Effector memory CD8-positive, alpha-beta T cell (primary cell): ENCODE data around the gene ATG9A.
"Not testable (repeated sequence)": the region's sequence is repeated elsewhere in the genome, so short reads cannot be mapped to it uniquely, and the experiment has no call there.

ENCODE experiments used
- ATAC-seq: fragments of 150-1000 bp; cut with Tn5 transposase; replicated peaks from 2 replicates; pipeline ENCODE4 v1.10.0; 2021; ENCODE audit warnings: mild to moderate bottlenecking, moderate library complexity
- DNase-seq, 3 experiments: peaks; one replicate each; pipeline ENCODE4 v3.0.0; 2021
- H3K27ac Mint-ChIP-seq, 2 donors: one replicate each; pipeline ENCODE4 v1.8.0; 2022; ENCODE audit warnings: mild to moderate bottlenecking in 2 of 2, mixed read lengths in 2 of 2, moderate library complexity in 2 of 2
- H3K27me3 Mint-ChIP-seq, 2 donors: one replicate each; pipeline ENCODE4 v1.8.0; 2022; ENCODE audit warnings: mixed read lengths in 2 of 2
- H3K36me3 Mint-ChIP-seq: one replicate; pipeline ENCODE4 v1.8.0; 2022; ENCODE audit warnings: mild to moderate bottlenecking, moderate library complexity, mixed read lengths; ENCODE audit not compliant: insufficient read depth
- H3K4me1 Mint-ChIP-seq, 2 donors: one replicate each; pipeline ENCODE4 v1.8.0; 2022; ENCODE audit warnings: low read depth in 2 of 2, mixed read lengths in 2 of 2
- H3K4me3 Mint-ChIP-seq, 2 donors: one replicate each; pipeline ENCODE4 v1.8.0; 2022; ENCODE audit warnings: mild to moderate bottlenecking in 2 of 2, mixed read lengths in 2 of 2, moderate library complexity in 2 of 2
- H3K9me3 Mint-ChIP-seq, 2 donors: one replicate each; pipeline ENCODE4 v1.8.0; 2022; ENCODE audit warnings: mixed read lengths in 2 of 2

The ATG9A gene

GRCh38 chr2:219210886-219211362 lies 18.5 kb downstream of the ATG9A start:
- ATAC-seq (no peak), DNase-seq (no peak)
- Mint-ChIP-seq H3K9me3 (no peaks in the 10 kb centered on the region), H3K36me3 (peaks cover 20% of the 10 kb centered on the region), H3K27ac (peak overlapping the region; percentile 95), H3K4me3 (peak overlapping the region; percentile 70 to 72), H3K27me3 (no peaks in the 10 kb centered on the region), H3K4me1 (peaks cover 18 to 25% of the 10 kb centered on the region in 2 donors)

GRCh38 chr2:219210196-219210885 lies 19.1 kb downstream of the ATG9A start:
- Mint-ChIP-seq H3K9me3 (no peaks in the 10 kb centered on the region), H3K4me1 (peaks cover 19 to 25% of the 10 kb centered on the region in 2 donors), H3K27ac (peak overlapping the region; percentile 51 to 71), H3K27me3 (no peaks in the 10 kb centered on the region), H3K36me3 (peaks cover 20% of the 10 kb centered on the region), H3K4me3 (peak overlapping the region in 1 of 2 donors; percentile 8)
- ATAC-seq, result no peak
- DNase-seq, result no peak

GRCh38 chr2:219209236-219210195 lies 19.9 kb downstream of the ATG9A start:
- H3K27me3 Mint-ChIP-seq, result no peaks in the 10 kb centered on the region
- H3K4me1 Mint-ChIP-seq, result peaks cover 19 to 25% of the 10 kb centered on the region in 2 donors
- peaks cover 20% of the 10 kb centered on the region for H3K36me3 Mint-ChIP-seq
- no peak for DNase-seq
- H3K9me3 Mint-ChIP-seq, result no peaks in the 10 kb centered on the region
- H3K4me3 Mint-ChIP-seq, result peak overlapping the region in 1 of 2 donors; percentile 8
- ATAC-seq, result no peak
- peak overlapping the region; percentile 71 to 85 for H3K27ac Mint-ChIP-seq

- no peak for DNase-seq
- Mint-ChIP-seq H3K4me3 (peak overlapping the region; percentile 74 to 78), H3K27me3 (no peaks in the 10 kb centered on the region), H3K4me1 (peaks cover 19 to 25% of the 10 kb centered on the region in 2 donors), H3K27ac (peak overlapping the region; percentile 6 to 90), H3K36me3 (peaks cover 20% of the 10 kb centered on the region), H3K9me3 (no peaks in the 10 kb centered on the region)
- no peak for ATAC-seq
Measured at GRCh38 chr2:219207884-219208740, 21.3 kb downstream of the ATG9A start.

- peak overlapping the region; percentile 78 to 83 for H3K4me3 Mint-ChIP-seq
- H3K4me1 Mint-ChIP-seq, result peaks cover 19 to 24% of the 10 kb centered on the region in 2 donors
- no peak for ATAC-seq
- peaks cover 20% of the 10 kb centered on the region for H3K36me3 Mint-ChIP-seq
- H3K27me3 Mint-ChIP-seq, result no peaks in the 10 kb centered on the region
- H3K27ac Mint-ChIP-seq, result peak overlapping the region in 1 of 2 donors; percentile 90
- no peaks in the 10 kb centered on the region for H3K9me3 Mint-ChIP-seq
- DNase-seq, result no peak
Measured at GRCh38 chr2:219207134-219207883, 22.1 kb downstream of the ATG9A start.

- Mint-ChIP-seq H3K27ac (peak within 1 kb of the TSS; percentile 90 to 94), H3K4me3 (peak within 1 kb of the TSS; percentile 78 to 83), H3K36me3 (peaks cover 20% of the 10 kb centered on the region), H3K27me3 (no peaks in the 10 kb centered on the region), H3K4me1 (peaks cover 18 to 22% of the 10 kb centered on the region in 2 donors), H3K9me3 (no peaks in the 10 kb centered on the region)
- DNase-seq (peak; percentile 94 to 96 (median 94)), ATAC-seq (peak; percentile 94)
Measured at GRCh38 chr2:219206328-219207133, 22.9 kb downstream of the ATG9A start, which contains the start of gene ZFAND2B. ZFAND2B (plus strand) TSS chr2:219206782; CDS start chr2:219206988, 206 bp downstream.

DNA sequence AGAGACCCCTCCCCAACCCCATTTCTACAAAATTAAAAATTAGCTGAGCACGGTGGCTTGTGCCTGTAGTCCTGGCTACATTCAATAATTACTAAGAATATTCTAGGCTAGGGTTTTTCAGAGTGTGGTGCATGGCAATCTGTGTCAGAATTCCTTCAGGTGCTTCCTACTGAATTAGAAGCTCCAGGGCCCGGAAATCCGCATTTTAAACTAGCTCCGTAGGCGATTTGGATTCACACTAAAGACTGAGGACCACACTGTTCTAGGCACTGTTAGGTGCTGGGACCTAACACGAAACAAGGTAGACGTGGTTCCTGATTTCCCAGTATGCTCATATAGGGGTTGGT lies 23.5 kb downstream of the ATG9A start:
- H3K4me1 Mint-ChIP-seq, result peaks cover 15 to 16% of the 10 kb centered on the region in 2 donors
- ATAC-seq (no peak), DNase-seq (no peak)
- peaks cover 20% of the 10 kb centered on the region for H3K36me3 Mint-ChIP-seq
- H3K27ac Mint-ChIP-seq, result peak overlapping the region; percentile 90 to 94
- H3K27me3 Mint-ChIP-seq, result no peaks in the 10 kb centered on the region
- H3K4me3 Mint-ChIP-seq, result peak overlapping the region; percentile 78 to 83
- no peaks in the 10 kb centered on the region for H3K9me3 Mint-ChIP-seq

DNA sequence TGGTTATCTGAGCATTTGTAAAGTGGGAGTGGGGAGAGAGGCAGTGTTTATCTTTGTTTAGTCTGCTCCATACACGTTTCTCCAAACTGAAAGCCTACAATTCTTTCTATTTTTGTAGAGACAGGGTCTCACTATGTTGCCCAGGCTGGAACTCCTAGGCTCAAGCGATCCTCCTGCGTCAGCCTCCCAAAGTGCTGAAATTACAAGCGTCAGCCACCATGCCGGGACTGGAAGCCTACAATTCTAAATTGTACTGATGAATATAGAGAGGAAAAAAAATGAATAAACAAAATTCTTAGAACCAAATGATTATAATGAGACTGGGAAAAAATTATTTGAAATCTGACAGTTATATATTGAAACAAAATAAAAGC lies 24.3 kb downstream of the ATG9A start:
- Mint-ChIP-seq H3K4me3 (peak overlapping the region; percentile 27 to 78), H3K27ac (peak overlapping the region; percentile 62 to 90), H3K27me3 (no peaks in the 10 kb centered on the region), H3K9me3 (no peaks in the 10 kb centered on the region), H3K36me3 (peaks cover 22% of the 10 kb centered on the region), H3K4me1 (peaks cover 16 to 19% of the 10 kb centered on the region in 2 donors)
- ATAC-seq (no peak), DNase-seq (no peak)

DNA sequence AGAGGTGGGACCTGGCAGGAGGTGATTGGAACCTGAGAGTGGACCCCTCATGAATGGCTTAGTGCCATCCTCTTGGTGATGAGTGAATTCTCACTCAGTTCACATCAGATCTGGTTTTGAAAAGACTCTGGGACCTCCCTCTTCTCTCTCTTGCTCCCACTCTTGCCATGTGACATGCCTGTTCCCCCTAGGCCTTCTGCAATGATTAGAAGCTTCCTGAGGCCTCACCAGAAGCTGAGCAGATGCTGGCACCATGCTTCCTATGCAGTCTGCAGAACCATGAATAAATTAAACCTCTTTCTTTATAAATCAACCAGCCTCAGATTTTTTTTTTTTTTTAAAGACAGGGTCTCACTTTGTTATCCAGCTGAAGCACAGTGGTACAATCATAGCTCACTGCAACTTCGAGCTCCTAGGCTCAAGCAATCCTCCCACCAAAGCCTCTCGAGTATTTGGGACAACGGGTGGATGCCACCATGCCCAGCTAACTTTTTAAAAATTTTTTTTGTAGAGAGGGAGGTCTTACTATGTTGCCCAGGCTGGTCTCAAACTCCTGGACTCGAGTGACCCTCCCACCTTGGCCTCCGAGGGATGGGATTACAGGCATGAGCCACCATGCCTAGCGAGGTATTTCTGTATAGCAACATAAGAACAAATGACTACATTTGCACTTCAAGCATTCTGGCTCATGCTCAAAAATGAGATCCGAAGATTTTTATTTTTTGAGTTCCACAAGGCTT lies 24.8 kb downstream of the ATG9A start:
- ATAC-seq, result no peak
- peaks cover 22% of the 10 kb centered on the region for H3K36me3 Mint-ChIP-seq
- peaks cover 16 to 19% of the 10 kb centered on the region in 2 donors for H3K4me1 Mint-ChIP-seq
- H3K9me3 Mint-ChIP-seq, result no peaks in the 10 kb centered on the region
- H3K27me3 Mint-ChIP-seq, result peaks cover under 1 to 3% of the 10 kb centered on the region in 2 donors
- peak overlapping the region in 1 of 2 donors; percentile 62 for H3K27ac Mint-ChIP-seq
- no peak for DNase-seq
- H3K4me3 Mint-ChIP-seq, result no peak overlapping the region

- not testable (repeated sequence) for H3K36me3 Mint-ChIP-seq, ATAC-seq, H3K4me3 Mint-ChIP-seq, DNase-seq, H3K27ac Mint-ChIP-seq, H3K9me3 Mint-ChIP-seq
- peaks cover 13 to 19% of the 10 kb centered on the region in 2 donors for H3K4me1 Mint-ChIP-seq
- H3K27me3 Mint-ChIP-seq, result peaks cover 11 to 13% of the 10 kb centered on the region in 2 donors
Measured at GRCh38 chr2:219201331-219201730, 28.1 kb downstream of the ATG9A start.
